HCT116 (cell line): ENCODE data around the gene ADRA2A.

Source experiments
- EZH2 ChIP-seq: fragments of 200-600 bp; sonication (generic); IDR thresholded peaks from 2 replicates; pipeline ENCODE4 v1.6.1; 2017; ENCODE audit warnings: antibody characterized with exemption, mixed run types
- TF ChIP-seq, protein P1 (sequence below), 3 experiments: fragments of 200-600 bp in 1 of 3; sonication (generic) in 1 of 3; IDR thresholded peaks in 2 of 3; conservative IDR thresholded peaks in 1 of 3; 2 replicates each; pipeline ENCODE4 v1.5.1; 2012 to 2017; ENCODE audit warnings: low read depth in 2 of 3, low read length in 2 of 3, antibody characterized with exemption in 1 of 3, borderline replicate concordance in 1 of 3, control low read depth in 1 of 3, mild to moderate bottlenecking in 1 of 3, mixed read lengths in 1 of 3, mixed run types in 1 of 3, moderate library complexity in 1 of 3; ENCODE audit not compliant: insufficient read depth in 1 of 3
- TF ChIP-seq, protein P2 (sequence below): IDR thresholded peaks from 2 replicates; pipeline ENCODE4 v1.6.1; 2012

DNA sequence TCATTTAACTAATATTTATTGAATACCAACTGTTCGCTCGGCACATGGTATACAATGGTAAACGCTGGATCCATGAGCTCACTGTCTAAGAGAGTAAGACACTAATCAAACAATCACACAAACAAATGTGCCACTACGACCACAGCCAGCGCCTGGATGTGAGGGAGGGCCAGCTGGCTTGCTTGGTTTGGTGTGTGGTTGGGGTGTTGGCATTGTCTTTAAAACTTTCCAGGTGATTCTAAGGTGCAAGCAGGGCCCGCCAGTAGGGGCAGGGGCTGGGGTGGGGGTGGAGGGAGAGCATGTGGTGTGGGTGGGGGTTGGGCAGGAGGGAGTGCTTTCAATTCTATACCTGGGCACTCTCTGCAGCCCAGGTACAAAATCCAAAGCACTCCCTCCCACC lies 31.6 kb downstream of the ADRA2A start:
- TF ChIP-seq, protein P1, sequence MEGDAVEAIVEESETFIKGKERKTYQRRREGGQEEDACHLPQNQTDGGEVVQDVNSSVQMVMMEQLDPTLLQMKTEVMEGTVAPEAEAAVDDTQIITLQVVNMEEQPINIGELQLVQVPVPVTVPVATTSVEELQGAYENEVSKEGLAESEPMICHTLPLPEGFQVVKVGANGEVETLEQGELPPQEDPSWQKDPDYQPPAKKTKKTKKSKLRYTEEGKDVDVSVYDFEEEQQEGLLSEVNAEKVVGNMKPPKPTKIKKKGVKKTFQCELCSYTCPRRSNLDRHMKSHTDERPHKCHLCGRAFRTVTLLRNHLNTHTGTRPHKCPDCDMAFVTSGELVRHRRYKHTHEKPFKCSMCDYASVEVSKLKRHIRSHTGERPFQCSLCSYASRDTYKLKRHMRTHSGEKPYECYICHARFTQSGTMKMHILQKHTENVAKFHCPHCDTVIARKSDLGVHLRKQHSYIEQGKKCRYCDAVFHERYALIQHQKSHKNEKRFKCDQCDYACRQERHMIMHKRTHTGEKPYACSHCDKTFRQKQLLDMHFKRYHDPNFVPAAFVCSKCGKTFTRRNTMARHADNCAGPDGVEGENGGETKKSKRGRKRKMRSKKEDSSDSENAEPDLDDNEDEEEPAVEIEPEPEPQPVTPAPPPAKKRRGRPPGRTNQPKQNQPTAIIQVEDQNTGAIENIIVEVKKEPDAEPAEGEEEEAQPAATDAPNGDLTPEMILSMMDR (IDR thresholded peaks at IDR 0.05 in 2 of 3, conservative IDR thresholded peaks at IDR 0.05 in 1 of 3; ENCODE audit: borderline replicate concordance in 1 of 3, insufficient read depth in 1 of 3, low read depth in 2 of 3, low read length in 2 of 3), result no peak
- no peak for TF ChIP-seq EZH2
- TF ChIP-seq, protein P2, sequence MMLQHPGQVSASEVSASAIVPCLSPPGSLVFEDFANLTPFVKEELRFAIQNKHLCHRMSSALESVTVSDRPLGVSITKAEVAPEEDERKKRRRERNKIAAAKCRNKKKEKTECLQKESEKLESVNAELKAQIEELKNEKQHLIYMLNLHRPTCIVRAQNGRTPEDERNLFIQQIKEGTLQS, result no peak
